GM19025 (cell line): ENCODE results near the gene DGKQ.
"Not testable (repeated sequence)": the region's sequence is repeated elsewhere in the genome, so short reads cannot be mapped to it uniquely, and the experiment has no call there.

ENCODE experiments used
- ATAC-seq: cut with Tn5 transposase; IDR thresholded peaks from one replicate; pipeline ENCODE4 v1.9.1; 2021; ENCODE audit warnings: mild to moderate bottlenecking, low read depth, moderate library complexity; ENCODE audit not compliant: unreplicated experiment

Gene DGKQ

DNA sequence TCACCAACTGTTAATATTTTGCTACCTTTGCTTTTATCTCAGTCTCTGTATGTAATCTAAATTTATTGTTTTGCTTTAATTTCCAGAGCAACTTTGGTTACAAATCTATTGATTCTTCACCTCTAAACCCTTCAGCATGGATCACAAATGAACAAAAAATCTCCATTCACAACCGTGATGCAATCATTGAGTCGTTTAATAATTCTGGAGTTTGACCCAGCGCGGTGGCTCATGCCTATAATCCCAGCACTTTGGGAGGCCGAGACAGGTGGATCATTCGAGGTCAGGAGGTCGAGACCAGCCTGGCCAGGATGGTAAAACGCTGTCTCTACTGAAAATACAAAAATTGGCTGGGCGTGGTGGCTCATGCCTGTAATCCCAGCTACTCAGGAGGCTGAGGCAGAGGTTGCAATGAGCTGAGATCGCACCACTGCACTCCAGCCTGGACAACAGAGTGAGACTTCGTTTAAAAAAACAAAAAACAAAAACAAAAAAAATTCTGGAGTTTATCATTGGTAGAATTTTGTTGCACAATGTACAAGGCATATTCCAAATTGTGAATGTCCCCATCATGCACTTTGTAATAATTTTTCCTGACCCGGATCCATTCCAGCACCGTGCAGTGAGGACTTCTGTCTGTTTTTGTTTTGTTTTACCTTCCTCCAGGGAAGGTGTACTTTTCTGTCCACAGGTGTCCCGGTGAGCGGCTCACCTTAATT is 11.1 kb upstream of the DGKQ start:
- ATAC-seq: no peak

DNA sequence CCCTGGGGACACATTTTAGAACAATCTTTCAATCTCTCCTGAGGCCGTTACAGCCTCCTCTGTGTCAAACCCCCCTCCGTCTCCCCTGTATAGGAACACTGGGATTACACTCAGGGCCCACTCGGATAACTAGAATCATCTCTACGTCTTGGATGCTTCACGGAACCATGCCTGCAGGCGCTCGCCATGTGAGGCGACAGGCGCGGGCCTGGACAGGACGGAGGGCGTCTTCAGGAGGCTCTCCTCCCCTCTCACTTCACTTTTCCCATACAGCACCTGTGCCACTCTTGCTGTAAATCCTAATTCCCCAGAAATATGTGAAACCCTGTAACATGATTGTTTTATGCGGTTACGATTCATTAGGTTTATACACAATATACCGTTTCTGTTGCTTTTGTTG is 9.4 kb upstream of the DGKQ start:
- no peak for ATAC-seq

DNA sequence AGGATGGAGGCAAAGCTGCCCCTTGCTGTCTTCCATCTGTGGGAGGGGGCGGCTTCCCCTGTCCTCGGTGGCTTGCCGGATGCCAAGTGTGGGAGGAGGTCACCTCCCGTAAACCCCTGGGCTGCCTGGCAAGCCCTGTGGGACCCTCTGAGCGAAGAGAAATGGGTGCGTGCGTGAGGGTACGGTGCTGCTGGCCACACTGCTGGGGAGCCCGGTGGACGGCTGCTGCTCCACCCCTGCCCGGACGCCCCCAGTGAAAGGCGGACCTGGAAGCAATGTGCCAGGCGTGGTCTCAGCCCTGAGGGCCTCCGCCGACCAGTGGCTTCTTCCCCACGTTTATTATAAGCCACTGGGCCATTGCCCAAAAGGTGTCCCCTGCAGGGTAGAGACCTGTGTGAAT is 8.9 kb upstream of the DGKQ start:
- ATAC-seq: no peak

DNA sequence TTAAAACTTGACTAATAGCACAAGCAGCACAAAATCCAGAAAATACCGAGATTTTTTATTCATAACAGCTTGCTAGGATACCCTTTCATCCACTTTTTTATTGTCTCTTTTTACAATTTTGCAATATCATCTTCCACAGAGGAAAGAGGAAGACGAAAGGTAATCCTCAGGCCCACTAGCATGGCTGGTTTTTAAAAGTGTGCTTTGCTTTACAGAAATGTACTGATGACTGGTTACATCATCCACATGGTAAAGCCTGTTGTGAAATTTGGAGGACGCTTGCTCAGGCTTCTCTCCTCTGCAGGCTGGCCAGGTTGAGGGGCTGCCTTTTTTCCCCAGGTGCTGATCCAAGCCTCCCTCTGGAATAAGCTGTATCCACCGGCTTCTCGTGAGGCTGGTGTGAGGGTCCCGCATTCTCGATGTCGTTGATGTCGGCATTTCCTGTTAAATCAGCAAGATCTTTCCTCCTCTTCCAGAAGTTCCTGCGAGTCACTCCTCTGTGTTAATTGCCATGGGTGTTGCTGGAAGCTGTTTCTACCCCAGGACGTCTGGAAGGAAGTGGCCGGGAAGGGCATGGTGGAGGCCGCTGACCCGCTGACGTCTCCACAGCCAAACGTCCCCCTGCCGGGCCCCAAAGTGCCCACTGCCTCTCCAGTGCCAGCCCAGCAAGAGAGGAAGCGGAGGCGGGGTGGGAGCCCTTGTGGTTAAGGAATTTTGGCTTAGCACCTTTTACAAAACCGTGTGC is 5.8 kb upstream of the DGKQ start:
- ATAC-seq: no peak

DNA sequence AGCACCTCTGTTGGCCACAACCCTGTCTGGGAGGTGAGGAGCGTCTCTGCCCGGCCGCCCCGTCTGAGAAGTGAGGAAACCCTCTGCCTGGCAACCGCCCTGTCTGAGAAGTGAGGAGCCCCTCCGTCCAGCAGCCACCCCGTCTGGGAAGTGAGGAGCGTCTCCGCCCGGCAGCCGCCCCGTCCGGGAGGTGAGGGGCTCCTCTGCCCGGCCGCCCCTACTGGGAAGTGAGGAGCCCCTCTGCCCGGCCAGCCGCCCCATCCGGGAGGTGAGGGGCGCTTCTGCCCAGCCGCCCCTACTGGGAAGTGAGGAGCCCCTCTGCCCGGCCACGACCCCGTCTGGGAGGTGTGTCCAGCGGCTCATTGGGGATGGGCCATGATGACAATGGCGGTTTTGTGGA is 2.6 kb upstream of the DGKQ start:
- ATAC-seq: not testable (repeated sequence)

DNA sequence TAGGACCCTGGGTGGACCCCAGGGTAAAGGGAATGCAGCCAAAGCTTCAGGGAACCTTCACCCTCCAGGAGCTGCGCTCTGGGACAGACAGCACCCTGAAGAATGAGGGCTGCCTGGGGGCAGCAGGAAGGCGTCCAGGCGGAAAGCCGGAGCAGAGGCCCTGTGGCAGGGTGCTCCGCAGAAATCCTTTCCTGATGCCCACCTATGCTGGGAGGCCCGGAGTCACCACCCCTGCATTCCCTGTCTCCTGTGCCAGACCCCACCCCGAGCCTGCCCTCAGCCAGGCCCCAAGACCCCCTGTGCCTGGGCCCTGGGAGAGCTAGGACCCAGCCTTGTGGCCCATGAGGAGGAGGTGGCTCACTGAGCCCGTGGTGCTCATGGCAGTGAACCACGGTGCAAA is 1.3 kb upstream of the DGKQ start:
- no peak for ATAC-seq

DNA sequence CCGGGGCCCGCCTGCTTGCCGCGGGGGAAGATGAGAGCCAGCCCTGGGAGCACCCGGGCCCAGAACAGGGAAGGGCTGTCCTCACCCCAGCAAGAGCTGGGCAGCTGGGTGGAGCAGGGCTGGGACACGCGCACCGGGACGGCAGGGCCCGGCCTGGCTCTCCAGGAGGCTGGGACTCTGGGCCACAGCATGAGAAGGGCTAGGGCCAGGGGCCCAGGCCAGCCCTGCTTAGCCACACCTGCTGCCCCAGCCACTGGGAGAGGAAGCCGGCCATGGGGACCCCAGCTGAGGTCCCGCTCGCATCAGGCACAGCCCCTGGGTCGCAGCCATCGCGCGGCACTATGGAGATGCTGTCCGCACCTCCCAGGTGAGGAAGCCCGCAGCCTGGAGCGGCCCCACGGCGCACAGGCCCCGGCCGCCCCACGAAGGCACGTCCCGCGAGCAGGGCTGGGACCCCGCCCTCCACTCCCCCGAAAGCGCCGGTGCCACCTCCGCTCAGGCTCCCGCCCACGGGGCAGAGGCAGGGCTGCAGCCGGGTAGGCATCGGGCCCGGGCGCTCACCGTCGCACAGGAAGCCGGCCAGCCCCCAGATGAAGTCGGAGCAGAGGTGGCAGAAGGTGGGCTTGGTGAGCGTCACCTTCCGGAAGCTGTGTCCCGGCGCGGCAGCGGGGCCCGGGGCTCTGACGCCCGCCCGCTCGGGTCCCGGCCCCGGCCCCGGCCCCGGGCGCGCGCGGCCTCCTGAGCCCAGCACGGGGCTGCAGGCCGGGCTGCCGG is 531 bp downstream of the DGKQ start:
- peak; percentile 43 for ATAC-seq

DNA sequence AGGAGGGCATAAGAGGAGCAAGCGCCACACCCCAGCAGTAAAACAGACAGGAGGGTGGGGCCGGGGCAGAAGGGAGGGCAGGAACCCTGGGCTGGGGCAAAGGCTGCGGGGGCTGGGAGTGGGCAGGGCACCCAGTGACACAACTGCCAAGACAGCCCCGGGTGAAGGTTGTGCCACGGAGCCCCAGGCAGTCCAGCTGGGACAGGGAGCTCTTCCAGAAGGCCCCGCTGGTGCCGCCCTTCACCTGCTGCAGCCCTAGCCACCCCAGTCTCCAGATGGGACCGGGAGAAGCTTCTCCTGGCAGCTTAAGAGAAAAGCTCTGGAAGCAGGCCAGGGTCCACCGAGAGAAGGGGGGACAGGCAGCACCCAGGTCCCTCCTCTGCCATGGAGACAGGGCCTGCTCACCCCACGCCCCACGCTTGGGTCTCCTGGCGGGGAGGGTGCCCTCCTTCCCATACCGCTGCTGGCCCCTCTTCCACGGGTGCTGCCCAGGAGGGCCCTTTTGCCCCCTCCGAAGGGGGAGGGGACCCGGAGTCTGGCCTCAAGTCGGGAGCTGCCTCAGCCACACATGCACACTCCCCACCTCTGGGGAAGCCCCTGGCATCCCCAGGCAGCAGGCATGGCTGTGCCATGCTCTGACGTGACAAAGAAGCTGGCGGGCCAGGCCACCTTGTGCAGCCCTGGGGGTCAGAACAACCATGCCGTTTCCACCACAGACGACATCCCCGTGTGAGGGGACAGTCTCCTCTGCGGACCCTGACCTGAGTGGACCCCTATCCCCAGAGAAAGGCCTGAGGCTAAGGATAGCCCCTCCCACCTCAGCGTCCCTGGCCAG is 1.5 kb downstream of the DGKQ start:
- ATAC-seq: no peak

DNA sequence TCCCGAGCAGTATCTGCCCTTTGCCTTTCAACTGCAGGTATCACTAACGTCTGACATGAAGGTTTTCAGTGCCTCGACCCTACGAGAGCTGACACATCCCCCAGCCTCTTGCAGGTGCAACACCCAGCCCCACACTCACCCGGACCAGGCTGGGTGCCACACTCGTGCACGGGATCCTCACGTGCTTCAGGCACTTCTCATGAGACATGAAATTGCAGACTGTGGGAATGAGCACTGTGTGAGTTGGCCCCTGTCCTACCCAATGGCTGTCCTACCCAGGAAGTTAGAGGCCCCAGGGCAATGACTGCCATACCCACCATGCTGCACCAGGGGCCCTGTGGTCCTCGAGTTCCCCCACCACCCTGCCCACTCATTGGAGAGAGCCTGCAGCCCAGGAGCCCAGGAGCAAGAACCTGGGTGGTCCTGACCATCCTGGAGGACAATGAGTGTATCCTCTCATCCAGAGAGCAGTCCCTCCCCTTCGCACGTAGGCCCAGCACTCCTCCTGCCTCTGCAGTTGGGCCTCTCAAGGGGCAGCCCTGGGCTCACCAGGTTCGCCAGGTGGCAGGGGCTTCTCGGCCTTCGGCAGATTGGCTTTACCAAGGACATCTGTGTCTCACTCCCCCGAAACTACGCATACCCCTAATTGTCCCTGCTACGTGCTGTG is 2.4 kb downstream of the DGKQ start:
- ATAC-seq: no peak

DNA sequence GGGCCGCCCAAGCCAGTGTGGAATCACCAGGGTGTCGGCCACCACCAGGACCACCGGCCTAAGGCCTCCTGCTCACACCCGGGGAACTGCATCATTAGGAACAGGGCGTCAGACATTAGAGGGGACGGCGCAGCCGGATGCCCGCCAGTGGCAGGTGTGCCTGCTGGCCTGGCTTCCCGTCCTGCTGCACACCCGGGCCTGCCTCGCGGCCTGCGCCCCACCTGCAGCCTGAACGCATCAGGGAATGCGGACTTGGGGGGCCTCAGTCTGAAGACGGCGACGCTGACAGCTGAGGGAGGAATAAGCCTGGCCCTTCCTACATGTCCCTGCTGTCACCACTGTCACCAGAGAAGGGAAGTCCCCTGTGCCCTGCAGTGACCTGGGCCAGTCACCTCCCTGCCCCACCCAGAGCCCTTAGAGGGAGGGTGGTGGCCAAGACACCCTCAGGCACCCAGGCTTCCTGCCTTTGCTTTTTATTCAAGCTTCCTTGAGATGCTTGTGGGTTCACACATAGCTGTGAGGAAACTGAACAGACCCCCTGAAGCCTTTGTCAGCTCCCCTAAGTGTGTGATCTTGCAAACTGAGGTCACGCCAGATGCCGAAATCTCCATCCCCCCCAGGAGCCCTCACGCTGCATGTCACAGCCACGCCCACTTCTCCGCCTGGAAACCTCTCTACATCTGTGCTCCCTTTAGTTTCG is 3.2 kb downstream of the DGKQ start:
- ATAC-seq: no peak

DNA sequence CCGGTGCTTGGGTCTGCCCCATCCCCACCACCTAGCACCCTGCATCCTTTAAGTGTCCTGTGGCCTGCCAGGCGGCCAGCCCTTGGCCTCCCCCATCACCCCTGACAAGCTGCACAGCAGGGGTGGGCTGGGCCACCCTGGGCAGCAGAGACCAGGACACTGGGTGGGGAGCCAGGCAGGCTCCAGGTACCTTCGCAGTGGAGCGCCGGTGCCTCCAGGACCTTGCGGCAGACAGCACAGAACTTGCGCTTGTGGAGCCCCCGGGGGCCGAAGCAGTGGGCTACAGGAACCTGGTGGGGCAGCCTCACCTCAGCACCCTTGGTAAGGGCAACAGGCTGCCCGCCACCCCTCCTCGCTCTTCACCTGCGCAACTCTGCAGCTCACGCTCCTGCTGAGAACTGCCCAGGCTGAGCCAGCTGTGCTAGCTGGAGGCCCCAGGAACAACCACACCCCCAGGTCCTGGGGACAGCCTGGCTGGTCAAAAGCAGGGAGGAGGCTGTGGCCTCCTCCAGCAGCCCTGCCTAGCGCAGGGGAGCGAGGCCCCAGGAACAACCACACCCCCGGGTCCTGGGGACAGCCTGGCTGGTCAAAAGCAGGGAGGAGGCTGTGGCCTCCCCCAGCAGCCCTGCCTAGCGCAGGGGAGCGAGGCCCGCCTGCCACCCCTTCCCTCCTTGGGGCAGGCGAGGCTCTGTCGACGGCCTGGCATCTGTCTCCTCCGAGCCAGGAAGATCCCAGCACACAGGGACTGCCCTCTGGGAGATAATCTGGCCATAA is 4.6 kb downstream of the DGKQ start:
- no peak for ATAC-seq

DNA sequence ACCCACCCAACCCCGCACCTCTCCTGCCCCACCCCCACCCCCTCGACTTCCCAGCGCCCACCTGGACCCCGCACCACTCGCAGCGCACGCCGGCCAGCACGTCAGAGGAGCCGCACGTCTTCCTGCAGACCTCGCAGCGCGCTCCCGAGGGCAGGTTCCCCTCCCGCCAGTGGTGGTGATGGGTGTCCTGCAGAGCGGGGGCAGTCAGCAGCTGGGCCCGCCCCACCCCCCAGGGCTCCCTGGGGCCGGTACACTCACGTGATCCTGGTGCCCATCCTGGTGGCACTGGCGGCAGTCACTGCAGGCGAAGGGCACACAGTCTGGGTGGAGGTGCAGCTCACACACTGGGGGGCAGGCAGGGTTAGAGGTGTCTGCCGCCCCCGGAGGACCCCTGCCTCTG is 5.1 kb downstream of the DGKQ start:
- ATAC-seq: no peak

DNA sequence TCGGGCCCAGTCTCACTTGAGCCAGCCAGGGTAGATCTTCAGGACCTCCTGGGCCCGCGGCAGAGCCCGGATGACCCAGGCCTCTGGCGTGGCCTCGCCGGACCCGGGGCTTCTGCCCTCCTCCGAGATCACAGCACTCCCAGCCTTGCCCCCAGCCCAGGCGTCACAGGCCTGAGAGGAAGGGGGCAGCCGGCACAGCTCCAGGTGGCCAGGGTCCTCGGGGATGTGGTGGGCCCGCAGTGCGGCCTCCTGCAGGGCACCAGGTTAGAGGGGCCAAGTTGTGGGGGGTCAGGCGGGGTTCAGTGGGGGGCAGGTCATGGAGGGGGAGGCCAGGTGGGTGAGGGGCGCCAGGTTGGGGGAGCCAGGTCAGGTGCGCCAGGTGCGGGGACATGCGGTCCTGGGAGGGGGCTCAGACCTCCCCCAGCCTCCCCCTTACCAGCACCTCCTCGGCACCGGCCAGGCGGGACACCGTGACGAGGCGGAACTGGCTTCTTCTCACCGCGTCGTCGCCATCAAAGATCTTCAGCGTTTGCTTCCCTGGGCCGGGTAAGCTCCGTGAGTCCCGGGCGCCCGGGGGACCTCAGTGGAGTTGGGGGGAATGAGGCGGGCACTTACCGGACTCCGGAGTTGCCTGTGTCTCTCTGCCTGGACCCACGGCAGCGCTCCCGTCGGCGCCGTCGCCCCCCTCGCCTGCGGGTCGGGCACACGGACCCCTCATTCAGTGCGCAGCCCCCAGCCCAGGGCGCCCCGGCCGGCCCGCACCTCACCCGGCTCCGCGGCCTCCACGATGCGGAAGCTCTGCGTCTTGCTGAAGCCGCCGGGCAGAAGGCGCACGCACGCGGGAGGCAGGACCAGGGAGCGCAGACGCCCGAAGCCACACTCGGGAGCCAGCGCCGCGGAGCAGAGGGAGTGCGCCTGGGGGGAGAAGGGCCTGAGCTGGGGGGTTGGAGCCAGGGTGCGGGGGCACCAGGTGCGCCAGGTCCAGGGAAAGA is 6.0 kb downstream of the DGKQ start:
- ATAC-seq: no peak

DNA sequence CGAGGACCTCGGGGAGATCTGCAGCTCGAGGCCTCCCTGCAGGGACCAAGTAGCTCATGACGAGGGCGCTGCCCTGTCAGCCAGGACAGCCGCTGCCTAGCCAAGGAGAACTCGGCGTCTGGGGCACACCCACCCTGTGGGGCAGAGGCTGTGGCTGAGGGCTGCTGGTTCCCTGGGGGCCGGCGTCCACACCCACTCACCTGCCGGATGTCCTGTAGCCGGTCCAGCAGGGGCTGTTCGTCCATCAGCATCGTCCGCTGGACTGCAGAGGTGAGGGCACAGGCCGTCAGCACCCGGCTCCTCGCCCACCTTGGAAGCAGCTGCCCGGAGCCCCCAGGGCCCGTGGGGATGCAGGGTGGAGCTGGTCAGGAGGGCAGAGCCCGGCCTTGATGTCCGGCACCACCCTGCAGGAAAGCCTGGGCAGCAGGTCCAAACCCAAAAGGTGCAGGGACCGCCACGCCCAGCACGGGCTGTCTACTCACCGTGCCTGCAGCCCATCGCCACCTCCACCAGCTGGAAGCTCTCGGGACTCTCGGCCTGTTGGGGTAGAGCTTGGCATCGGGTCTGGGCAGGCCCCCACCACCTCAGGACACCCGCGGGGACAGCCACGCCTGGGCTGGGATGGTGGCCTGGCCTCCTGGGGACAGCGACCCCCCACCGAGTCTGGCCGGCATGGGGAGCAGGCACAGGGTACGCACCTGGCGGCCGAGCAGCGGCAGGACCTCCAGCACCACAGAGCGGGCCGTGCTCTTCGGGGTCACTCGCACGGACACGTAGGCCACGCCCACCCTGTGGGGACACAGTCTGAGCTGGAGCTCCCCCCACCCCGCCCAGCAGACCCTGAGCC is 6.9 kb downstream of the DGKQ start:
- no peak for ATAC-seq

DNA sequence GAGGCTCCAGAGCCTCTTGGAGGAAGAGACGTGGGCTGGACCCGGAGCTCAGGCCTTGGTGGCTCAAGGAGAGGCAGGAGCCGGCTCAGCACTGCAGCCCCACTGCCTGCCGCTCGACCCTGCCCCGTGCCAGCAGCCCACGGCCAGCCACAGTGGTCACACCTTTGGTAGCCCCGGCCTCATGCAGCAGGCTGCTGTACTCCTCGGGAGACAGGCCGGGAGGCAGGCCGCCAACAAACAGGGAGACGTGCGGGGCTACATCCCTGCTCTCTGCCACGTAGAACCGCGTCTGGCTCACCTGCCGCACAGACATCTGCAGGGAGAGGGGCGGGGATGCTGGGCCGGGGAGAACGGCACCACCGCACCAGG is 7.6 kb downstream of the DGKQ start:
- ATAC-seq: no peak

DNA sequence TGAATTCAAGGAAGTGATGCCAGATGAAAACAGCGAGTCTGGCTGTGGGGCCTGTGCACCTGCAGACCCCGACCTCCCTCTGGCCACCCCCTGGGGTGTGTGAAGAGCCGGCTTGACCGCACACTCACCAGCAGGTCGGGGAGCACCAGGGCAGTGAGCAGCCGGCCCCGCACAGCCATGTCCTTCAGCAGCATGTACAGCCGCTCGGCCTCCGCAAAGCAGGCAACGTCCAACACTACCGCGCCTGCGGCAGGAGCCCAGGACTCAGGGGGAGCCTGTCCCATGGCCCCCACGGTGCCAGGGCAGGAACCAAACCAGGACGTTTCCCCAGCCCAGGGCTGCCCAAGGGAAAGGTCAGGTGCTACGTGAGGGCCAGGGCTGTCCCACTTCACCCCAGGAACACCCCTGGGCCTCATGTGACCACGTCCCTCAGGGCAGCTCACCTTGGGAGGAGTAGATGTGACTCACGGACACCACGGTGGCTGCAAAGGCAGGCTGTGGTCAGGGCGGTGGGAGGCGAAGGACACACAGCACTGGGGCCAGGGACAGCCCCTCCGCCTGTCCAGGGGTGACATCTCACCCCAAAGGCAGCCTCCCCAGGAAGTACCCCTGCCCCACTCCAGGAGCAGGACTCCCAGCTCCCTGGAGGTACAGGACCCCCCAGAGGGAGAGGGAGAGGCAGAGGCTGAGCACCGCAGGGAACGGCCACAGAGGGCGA is 8.2 kb downstream of the DGKQ start:
- no peak for ATAC-seq
